Spleen (tissue), 11 donors: Measurements from ENCODE around the gene MYRF. TPM values are rescaled to one million over a fixed set of nuclear protein-coding genes. Genes with fewer than 3 reads are reported as not detected.

Experiments used
- DNase-seq: peaks from one replicate; pipeline ENCODE4 v3.0.0-alpha.2; 2020
- H3K27ac ChIP-seq, 8 donors: fragments of 200-600 bp; sonication (generic) in 7 of 8; 1 replicate in 4 of 8; 2 replicates in 4 of 8; pipeline versions ENCODE4 v1.5.0 to v1.8.0; 2016 to 2021; ENCODE audit warnings: inconsistent platforms in 4 of 8, mild to moderate bottlenecking in 4 of 8, moderate library complexity in 1 of 8
- H3K27me3 ChIP-seq, 7 donors: fragments of 200-600 bp; sonication (generic) in 6 of 7; replicated peaks in 1 of 7; 1 replicate in 4 of 7; 2 replicates in 3 of 7; pipeline versions ENCODE4 v1.5.0 to v1.8.0; 2016 to 2021; ENCODE audit warnings: inconsistent platforms in 3 of 7, mild to moderate bottlenecking in 1 of 7
- H3K36me3 ChIP-seq, 6 donors: fragments of 200-600 bp; sonication (generic) in 5 of 6; 1 replicate in 4 of 6; 2 replicates in 2 of 6; pipeline versions ENCODE4 v1.5.0 to v1.8.0; 2016 to 2021; ENCODE audit warnings: inconsistent platforms in 2 of 6
- H3K4me1 ChIP-seq, 6 donors: fragments of 200-600 bp; sonication (generic) in 5 of 6; 1 replicate in 3 of 6; 2 replicates in 3 of 6; pipeline versions ENCODE4 v1.5.0 to v1.8.0; 2016 to 2021; ENCODE audit warnings: inconsistent platforms in 3 of 6
- H3K4me3 ChIP-seq, 8 donors: fragments of 200-600 bp; sonication (generic) in 7 of 8; 1 replicate in 4 of 8; 2 replicates in 4 of 8; pipeline versions ENCODE4 v1.5.0 to v1.8.0; 2016 to 2021; ENCODE audit warnings: inconsistent platforms in 4 of 8, mild to moderate bottlenecking in 4 of 8, moderate library complexity in 2 of 8
- H3K9me3 ChIP-seq, 8 donors: fragments of 200-600 bp; sonication (generic) in 7 of 8; 1 replicate in 4 of 8; 2 replicates in 4 of 8; pipeline versions ENCODE4 v1.5.0 to v1.8.0; 2016 to 2021; ENCODE audit warnings: inconsistent platforms in 4 of 8
- POLR2A ChIP-seq, 3 donors: fragments of 450-650 bp; IDR thresholded peaks; one replicate each; pipeline ENCODE4 v1.5.1; 2017; ENCODE audit warnings: antibody characterized with exemption in 3 of 3, mild to moderate bottlenecking in 1 of 3
- POLR2AphosphoS5 ChIP-seq, 3 donors: sonication (generic); formaldehyde crosslinking; IDR thresholded peaks; one replicate each; pipeline ENCODE4 v1.5.1; 2017; ENCODE audit warnings: antibody characterized with exemption in 3 of 3
- WGBS, 5 donors: extraction: QIAGEN DNeasy Blood & Tissue Kit in 3 of 5; methylation state at CpG; one replicate each; pipeline versions ENCODE4 v1.1.5 to v1.1.7; 2013 to 2018; 5-methylcytosine and 5-hydroxymethylcytosine counted together
- intact Hi-C: fragments of 100-400 bp; cut with DNase I; formaldehyde crosslinking; loops from one replicate; pipeline ENCODE4 v1.15.0; 2023; ENCODE audit warnings: low total_unique reads
- polyA plus RNA-seq, 3 donors: library from polyadenylated mRNA; stranded (reverse); fragments of 200-250 nt; gene quantifications; one replicate each; pipeline ENCODE4 v1.2.1, GENCODE V29; 2013
- total RNA-seq, 7 donors: library from RNA; depleted of rRNA in 3 of 7; stranded (reverse); fragments of >200 nt in 3 of 7; fragmentation: NEBNext Ultra II Directional in 4 of 7; extraction: Animal tissue kit (Norgen Biotek cat#: 25700) in 4 of 7; gene quantifications; one replicate each; pipeline versions ENCODE4 v1.1.0 to v1.2.1, GENCODE V29; 2016 to 2021
- TF ChIP-seq, protein P1 (sequence below), 11 experiments: fragments of 200-600 bp in 7 of 11; fragments of 450-650 bp in 4 of 11; sonication (generic) in 4 of 11; IDR thresholded peaks in 8 of 11; conservative IDR thresholded peaks in 3 of 11; 1 replicate in 7 of 11; 2 replicates in 4 of 11; pipeline versions ENCODE4 v1.4.0 to v1.8.0; 2016 to 2021; ENCODE audit warnings: antibody characterized with exemption in 11 of 11, inconsistent platforms in 4 of 11, mild to moderate bottlenecking in 1 of 11
- donor health status: healthy with polysubstance abuse.
- donor health status: DM: no; HTN: no; CAD: no; lungs with moderate emphysema.
- donor health status: DM: no; HTN: no; CAD: no.
- donor health status: Bipolar disorder and iron deficiency.
- donor health status: healthy.
- donor health status: DM: no; HTN: no; CAD: no.
- donor health status: DM: yes; HTN: yes; CAD: no.

Gene MYRF
- total and polyA plus RNA-seq, 10 donors = 0.15 to 1.5 (median 0.55) TPM

DNA sequence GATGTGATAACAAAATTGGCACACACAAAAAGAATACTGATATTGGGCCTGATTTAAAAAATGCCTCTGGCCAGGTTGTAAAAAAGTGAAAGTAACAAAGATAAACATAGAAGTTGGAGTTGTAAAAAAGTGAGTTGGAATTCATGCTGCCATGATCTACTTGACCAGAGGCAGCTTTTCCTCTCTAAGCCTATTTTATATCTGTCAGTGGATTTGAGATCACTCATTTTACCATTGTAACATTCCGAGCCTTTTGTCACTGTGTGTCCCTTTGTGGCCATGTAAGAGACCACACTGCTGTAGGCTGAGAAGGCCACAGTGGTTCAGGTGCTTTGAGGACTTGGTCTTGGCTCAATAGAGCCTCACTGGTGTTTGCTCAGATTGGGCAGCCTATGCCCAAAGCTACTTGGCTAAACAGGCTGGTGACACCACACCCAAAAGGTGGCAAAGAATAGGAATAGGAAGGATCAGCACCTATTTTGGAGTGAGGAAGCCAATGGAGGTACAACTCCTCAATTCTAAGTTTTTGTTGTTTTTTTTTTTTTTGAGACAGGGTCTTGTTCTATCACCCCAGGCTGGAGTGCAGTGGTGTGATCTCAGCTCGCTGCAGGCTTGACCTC is 47.3 kb downstream of the MYRF start:
- Histone ChIP-seq H3K27ac (peak overlapping the region in 1 of 8 donors; percentile 14), H3K4me1 (peaks cover 0 to 23% (median 7%) of the 10 kb centered on the region in 6 donors), H3K36me3 (peaks cover 0 to 61% (median 16%) of the 10 kb centered on the region in 6 donors), H3K9me3 (no peaks in the 10 kb centered on the region), H3K27me3 (no peaks in the 10 kb centered on the region), H3K4me3 (no peak overlapping the region)
- no peak for TF ChIP-seq POLR2AphosphoS5 (IDR thresholded peaks at IDR 0.05)
- TF ChIP-seq, protein P1, sequence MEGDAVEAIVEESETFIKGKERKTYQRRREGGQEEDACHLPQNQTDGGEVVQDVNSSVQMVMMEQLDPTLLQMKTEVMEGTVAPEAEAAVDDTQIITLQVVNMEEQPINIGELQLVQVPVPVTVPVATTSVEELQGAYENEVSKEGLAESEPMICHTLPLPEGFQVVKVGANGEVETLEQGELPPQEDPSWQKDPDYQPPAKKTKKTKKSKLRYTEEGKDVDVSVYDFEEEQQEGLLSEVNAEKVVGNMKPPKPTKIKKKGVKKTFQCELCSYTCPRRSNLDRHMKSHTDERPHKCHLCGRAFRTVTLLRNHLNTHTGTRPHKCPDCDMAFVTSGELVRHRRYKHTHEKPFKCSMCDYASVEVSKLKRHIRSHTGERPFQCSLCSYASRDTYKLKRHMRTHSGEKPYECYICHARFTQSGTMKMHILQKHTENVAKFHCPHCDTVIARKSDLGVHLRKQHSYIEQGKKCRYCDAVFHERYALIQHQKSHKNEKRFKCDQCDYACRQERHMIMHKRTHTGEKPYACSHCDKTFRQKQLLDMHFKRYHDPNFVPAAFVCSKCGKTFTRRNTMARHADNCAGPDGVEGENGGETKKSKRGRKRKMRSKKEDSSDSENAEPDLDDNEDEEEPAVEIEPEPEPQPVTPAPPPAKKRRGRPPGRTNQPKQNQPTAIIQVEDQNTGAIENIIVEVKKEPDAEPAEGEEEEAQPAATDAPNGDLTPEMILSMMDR (IDR thresholded peaks at IDR 0.05 in 8 of 11, conservative IDR thresholded peaks at IDR 0.05 in 3 of 11) = no peak
- TF ChIP-seq POLR2A (IDR thresholded peaks at IDR 0.05) = no peak
- WGBS, 5 donors = 90 to 93% (median 93%) methylated on average over 2 of the region's 2 CpGs
- intact Hi-C loops = loop anchor here (5.0 to 10.0 kb wide), 3 partner anchors 95 to 308 kb away; partner anchors contain the start of gene FADS3
- no peak for DNase-seq

DNA sequence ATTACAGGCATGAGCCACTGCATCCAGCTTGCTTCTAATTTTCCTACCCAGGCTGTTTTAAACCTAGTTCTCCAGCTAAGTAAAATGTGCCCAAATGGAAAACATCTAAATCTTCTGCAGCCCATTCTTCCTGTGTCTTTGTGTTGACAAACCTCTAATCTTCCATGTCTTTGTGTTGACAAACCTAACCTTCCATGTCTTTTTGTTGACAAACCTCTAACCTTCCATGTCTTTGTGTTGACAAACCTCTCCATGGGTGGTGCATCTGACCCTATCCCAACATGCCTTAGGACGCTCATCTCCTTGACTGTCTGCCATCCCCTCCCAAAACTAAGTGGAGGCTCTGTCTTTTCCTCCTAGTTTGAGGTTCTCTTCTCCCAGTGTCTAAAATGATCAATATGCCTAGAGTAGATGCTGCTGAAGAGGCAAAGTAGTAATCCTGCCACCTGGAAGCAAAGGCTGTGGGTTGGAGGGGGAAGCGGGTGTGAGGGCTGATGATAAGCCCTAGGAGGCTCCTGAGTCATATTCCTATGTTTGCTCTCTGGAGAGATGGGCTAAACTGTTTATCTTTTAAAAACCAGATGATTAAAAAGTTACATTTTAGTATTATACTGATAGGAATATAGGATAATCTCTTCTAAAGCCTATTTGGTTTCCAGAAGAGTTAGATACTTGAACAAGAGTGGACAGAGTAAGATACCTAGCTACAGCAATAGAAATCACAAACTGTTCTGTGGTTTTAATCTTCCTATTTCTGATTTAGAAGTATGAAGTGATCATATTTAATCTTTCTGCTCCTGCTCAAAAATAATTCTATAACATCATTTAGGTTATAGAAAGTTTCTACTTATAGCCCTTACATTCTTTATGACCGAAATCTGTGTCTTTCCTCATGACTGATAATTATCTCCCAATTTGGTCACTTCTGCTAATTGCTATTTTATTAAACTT is 48.2 kb downstream of the MYRF start:
- no peak overlapping the region for H3K27ac ChIP-seq
- H3K4me1 ChIP-seq = peaks cover 0 to 22% (median 7%) of the 10 kb centered on the region in 6 donors
- TF ChIP-seq POLR2A (IDR thresholded peaks at IDR 0.05) (no peak), POLR2AphosphoS5 (IDR thresholded peaks at IDR 0.05) (no peak)
- TF ChIP-seq, protein P1 (IDR thresholded peaks at IDR 0.05 in 8 of 11, conservative IDR thresholded peaks at IDR 0.05 in 3 of 11) = no peak
- WGBS, 5 donors = 78 to 93% (median 91%) methylated on average over 3 of the region's 3 CpGs
- H3K27me3 ChIP-seq = no peaks in the 10 kb centered on the region
- intact Hi-C loops = no loop called here
- H3K4me3 ChIP-seq = no peak overlapping the region
- no peak for DNase-seq
- H3K9me3 ChIP-seq = no peaks in the 10 kb centered on the region
- peaks cover 0 to 64% (median 16%) of the 10 kb centered on the region in 6 donors for H3K36me3 ChIP-seq

DNA sequence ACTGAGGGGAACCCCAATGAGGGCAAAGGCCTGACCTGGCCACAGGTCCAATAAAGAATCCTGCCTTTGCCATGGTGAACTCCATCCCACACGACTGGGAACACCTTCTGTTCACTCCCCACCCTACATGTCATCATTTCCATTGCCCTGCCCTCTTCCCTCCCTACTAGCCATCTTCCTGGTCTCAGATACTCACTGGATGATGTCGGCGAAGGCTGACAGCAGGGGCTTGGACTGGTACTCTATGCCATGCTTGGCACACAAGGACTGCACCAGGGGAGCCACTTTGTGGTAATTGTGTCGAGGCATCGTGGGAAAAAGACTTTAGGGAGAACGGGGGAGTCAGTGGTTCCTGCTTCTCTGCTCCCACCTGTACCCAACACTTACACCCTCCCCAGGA is 50.2 kb downstream of the MYRF start:
- DNase-seq = peak; percentile 34
- no peak overlapping the region for H3K27ac ChIP-seq
- H3K36me3 ChIP-seq = peaks cover 0 to 68% (median 11%) of the 10 kb centered on the region in 6 donors
- peaks cover 0 to 13% (median 3%) of the 10 kb centered on the region in 6 donors for H3K4me1 ChIP-seq
- intact Hi-C loops = no loop called here
- TF ChIP-seq, protein P1 (IDR thresholded peaks at IDR 0.05 in 8 of 11, conservative IDR thresholded peaks at IDR 0.05 in 3 of 11) = no peak
- TF ChIP-seq POLR2AphosphoS5 (IDR thresholded peaks at IDR 0.05) = no peak
- no peak for TF ChIP-seq POLR2A (IDR thresholded peaks at IDR 0.05)
- H3K9me3 ChIP-seq = no peaks in the 10 kb centered on the region
- no peak overlapping the region for H3K4me3 ChIP-seq
- 87 to 95% (median 92%) methylated on average over 5 to 6 of the region's 6 CpGs for WGBS, 5 donors
- H3K27me3 ChIP-seq = no peaks in the 10 kb centered on the region
